Measurements from ENCODE around the gene FAT1.

Gene FAT1

DNA sequence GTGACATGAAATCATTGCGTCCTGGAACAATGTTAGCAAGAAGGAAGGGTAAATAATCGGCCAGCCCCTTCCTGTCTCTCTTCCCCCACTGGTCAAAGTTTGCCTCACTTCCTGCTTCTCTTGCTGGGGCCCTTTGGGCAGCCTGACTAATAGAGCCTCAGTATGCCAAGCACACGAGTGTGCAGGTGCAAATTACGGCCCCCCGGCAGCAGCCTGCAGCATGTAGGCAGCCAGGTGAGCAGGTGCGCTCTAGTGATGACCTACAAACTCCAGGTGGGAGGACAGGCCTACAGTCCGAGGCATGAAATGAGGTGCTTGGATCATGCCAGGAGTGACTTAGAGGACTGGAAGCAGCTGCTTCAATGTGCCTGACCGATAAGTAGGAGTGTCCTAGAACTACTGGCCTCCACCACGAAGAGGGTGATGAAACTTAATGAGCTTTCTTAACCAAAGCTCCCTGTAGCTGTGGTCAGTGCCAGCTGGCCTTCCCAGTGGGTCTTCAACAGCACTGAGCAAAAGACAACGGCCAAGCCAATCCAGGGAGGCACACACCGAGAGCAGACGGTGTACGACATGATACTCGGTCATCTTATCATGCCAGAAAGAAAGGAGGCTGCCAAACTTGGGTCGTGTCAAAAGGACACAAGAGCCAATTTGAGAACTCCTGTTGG lies 26.1 kb upstream of the FAT1 start:
- no peak for DNase-seq (ENCODE audit: low spot score)

GRCh38 chr4:186746581-186746980 lies 22.9 kb upstream of the FAT1 start:
- no peak for DNase-seq (ENCODE audit: low spot score)

- no peak for DNase-seq (ENCODE audit: low spot score)
Measured at GRCh38 chr4:186743261-186743660, 19.6 kb upstream of the FAT1 start.

GRCh38 chr4:186740822-186741221 lies 17.2 kb upstream of the FAT1 start:
- DNase-seq (ENCODE audit: low spot score) = no peak

DNA sequence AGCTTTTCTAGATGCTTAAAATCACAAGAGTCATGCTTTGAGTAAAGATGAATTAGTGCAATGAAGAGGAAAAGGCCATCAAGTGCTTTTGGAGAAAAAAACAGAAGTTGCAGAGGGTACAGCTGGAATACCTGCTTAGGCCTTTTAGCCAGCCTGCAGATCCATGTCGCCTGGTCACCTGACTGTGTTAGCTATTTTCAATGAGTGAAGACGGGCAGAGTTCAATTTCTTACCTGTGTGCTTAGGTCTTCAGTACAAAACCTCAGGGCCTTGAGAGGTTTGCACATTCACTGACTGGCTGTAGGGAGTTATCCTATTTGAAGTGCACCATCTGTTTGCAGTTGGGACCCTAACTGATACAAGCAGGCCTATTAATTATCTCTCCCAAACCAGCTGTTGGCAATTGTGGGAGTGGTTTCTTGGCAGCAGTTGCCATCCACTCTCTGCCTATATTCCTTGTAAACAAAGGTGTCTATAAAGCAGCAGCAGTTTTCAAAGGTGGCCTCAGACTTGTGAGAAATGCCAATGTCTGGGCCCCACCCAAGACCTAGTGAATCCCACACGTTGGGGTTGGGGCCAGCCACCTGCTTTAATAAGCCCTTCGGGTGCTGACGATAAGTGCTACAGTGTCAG lies 16.3 kb upstream of the FAT1 start:
- no peak for DNase-seq (ENCODE audit: low spot score)

DNA sequence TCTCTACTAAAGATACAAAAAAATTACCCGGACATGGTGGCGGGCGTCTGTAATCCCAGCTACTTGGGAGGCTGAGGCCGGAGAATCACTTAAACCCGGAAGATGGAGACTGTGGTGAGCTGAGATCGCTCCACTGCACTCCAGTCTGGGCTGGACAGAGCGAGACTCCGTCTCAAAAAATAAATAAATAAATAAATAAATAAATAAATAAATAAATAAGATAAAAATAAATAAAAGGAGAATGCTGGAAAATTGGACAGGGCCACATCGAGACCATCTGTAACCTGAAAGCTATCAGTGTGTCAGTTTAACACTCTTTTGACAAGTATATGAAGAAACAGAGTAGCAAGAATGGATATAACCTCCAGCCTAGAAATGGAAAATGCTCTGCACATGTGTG lies 15.7 kb upstream of the FAT1 start:
- no peak for DNase-seq (ENCODE audit: low spot score)

GRCh38 chr4:186738421-186738820 lies 14.8 kb upstream of the FAT1 start:
- no peak for DNase-seq (ENCODE audit: low spot score)

DNA sequence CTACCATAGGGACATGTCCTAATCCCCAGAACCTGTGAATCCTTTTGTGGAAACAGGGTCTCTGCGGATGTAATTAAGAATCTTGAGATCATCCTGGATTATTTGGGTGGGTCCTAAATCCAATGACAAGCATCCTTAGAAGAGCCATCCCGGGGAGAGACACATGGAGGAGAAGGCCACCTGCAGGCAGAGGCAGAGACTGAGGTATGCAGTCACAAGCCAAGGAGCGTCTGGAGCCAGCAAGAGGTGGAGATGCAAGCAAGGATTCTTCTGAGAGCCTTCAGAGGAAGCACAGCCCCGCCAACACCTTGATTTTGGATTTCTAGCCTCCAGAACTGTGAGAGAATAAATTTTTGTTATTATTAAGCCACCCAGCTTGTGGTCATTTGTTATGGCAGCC lies 13.8 kb upstream of the FAT1 start:
- DNase-seq (ENCODE audit: low spot score) = no peak

DNA sequence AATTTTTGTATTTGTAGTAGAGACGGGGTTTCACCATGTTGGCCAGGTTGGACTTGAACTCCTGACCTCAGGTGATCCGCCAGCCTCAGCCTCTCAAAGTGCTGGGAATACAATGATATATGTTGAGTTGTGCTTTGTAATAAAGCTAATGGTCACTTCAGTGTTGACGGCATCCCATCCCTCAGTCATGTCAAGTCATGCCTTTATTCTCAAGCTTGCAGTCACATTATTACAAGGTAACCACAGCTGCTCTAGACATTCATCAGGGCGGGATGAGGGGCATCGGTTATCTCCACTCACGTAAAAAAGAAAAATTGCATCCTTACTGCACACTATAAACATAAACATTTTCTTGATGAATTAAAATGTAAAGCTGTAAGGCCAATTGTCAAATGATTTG lies 12.8 kb upstream of the FAT1 start:
- DNase-seq (ENCODE audit: low spot score) = no peak

- DNase-seq (ENCODE audit: low spot score) = no peak
Measured at GRCh38 chr4:186734251-186734650, 10.6 kb upstream of the FAT1 start.

DNA sequence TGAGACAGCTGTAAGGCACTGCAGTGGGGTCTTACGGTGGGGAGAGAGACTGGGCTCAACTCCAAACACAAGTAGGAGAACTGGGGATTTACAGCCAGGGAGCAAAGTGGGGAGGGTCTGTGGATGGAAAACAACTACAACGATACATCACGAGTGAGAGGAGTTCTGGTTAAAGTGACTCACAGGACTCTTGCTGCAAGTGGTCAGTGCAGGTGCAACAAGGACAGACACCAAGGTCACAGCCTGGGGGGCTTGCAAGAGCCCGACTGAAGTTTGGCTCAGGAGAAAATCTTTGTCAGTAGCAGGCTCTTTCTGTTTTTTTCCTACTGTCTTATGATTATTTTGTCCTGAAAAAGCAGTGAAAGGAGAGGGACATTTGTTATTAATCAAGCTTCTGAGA lies 10.1 kb upstream of the FAT1 start:
- DNase-seq (ENCODE audit: low spot score) = no peak

GRCh38 chr4:186730621-186731020 lies 7.0 kb upstream of the FAT1 start:
- DNase-seq (ENCODE audit: low spot score) = no peak

GRCh38 chr4:186729856-186730255 lies 6.2 kb upstream of the FAT1 start:
- no peak for DNase-seq (ENCODE audit: low spot score)

- DNase-seq (ENCODE audit: low spot score) = peak; percentile 35
Measured at GRCh38 chr4:186728631-186729271, 5.1 kb upstream of the FAT1 start.

GRCh38 chr4:186727977-186728519 lies 4.4 kb upstream of the FAT1 start:
- peak; percentile 21 for DNase-seq (ENCODE audit: low spot score)

GRCh38 chr4:186727169-186727976 lies 3.7 kb upstream of the FAT1 start:
- peak; percentile 8 for DNase-seq (ENCODE audit: low spot score)

DNA sequence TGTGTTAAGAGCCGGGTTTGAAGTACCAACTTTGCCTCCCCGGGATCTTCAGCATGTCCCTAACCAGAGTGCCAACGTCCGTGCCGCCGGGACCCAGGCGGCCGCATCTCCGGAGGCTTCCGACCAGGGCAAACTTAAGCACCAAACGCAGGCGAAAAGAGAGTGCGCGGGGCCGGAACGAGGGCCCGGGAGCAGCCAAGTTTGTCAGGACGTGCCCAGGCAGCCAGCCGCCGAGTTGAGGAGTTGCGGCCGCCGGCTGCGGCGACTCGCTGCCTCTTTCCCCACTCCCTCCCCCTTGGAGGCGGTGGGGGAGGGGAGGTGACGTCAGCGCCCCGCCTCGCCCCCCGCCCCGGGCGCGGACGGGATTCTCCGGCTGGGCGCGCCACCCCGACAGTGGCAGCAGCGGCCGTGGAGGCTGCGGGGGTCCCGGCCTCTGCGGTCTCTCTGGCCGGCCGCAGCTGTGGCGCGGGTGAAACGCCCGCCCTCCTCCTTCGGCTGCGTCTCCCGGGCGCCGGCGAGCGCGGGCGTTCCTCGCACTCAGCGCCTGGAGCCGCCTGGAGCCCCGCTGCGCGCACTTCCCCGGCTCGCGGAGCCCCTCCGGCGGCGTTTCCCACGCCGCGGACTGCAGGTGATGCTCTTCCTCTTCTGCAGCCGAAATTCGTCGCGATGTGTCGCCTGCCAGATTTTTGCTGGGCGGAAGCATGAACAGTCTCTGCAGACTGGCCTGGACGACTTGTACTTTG lies 2.9 kb upstream of the FAT1 start:
- DNase-seq (ENCODE audit: low spot score) = peak; percentile 63

GRCh38 chr4:186725469-186726425 lies 2.1 kb upstream of the FAT1 start:
- peak; percentile 81 for DNase-seq (ENCODE audit: low spot score)

DNA sequence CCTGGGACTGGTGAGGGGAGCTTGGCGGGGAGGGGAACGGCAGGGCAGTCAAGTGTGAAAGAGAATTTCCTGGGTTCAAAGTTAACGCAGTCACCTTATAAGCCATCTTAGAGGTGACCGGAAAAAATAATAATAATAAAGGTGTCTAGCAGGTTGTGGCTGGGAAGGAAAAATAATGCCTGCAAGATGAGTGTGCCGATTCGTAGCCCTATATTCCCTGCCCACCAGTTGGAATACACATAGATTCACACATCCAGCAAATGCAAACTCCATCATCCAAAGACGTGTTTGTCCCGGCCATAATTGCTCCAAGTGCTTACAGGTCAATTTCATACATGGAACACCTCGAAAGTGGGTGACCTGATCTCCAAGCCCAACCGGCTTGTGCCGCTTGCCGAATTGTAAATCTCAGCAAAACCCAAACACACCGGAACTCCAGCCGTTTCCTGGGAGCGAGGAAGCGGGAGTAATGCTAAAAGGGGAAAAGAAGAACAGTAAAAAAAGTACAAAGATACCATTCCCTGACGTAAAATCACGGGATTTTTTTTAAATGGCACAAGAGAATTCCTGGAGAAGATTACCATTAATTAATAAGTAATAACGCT lies 1.3 kb upstream of the FAT1 start:
- peak; percentile 40 for DNase-seq (ENCODE audit: low spot score)
